DMS 273 treated with DMSO at 0.1 percent for 48 hours (cell line): ENCODE measurements around the gene OAS3.
"Not testable (repeated sequence)": the region's sequence is repeated elsewhere in the genome, so short reads cannot be mapped to it uniquely, and the experiment has no call there.

Experiments used
- DNase-seq: peaks from one replicate; lab custom pipeline; 2025; lab: John Stamatoyannopoulos, UW

The OAS3 gene

DNA sequence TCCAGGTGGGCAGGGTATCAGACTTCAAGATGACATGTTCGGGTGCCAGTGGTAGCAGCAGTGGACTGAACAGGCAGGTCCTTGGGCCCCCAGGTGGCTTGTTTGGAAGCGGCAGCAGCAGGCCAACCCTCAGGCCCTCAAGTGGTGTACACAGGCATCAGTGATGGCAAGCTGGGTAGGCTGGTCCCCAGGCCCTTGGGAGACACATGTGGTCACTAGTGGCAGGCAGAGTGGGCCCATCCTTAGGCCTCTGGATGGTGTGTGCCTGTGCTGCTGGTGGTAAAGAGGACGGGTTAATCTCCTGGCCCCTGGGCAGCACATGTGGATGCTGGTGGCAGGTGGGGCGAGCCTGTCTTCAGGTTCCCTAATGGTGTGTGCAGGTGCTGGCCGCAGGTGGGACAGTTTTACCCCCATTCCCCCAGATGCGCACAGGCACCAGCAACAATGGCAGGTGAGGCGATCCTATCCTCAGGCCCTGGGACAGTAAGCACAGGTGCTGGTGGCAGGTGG lies 48.1 kb downstream of the OAS3 start:
- DNase-seq = no peak

- no peak for DNase-seq
These were observed 49.3 kb downstream of the OAS3 start for GRCh38 chr12:112987561-112987960.

GRCh38 chr12:112988224-112988623 lies 50.0 kb downstream of the OAS3 start:
- DNase-seq = no peak

GRCh38 chr12:112988823-112989385 lies 50.6 kb downstream of the OAS3 start:
- DNase-seq = not testable (repeated sequence)

- no peak for DNase-seq
These were observed 51.5 kb downstream of the OAS3 start for GRCh38 chr12:112989806-112990205.

GRCh38 chr12:112992541-112993398 lies 54.5 kb downstream of the OAS3 start:
- peak; percentile 33 for DNase-seq

GRCh38 chr12:112995008-112995407 lies 56.7 kb downstream of the OAS3 start:
- no peak for DNase-seq

- DNase-seq = no peak
These were observed 58.2 kb downstream of the OAS3 start for GRCh38 chr12:112996501-112996900.

- no peak for DNase-seq
These were observed 59.2 kb downstream of the OAS3 start for GRCh38 chr12:112997506-112997905.

DNA sequence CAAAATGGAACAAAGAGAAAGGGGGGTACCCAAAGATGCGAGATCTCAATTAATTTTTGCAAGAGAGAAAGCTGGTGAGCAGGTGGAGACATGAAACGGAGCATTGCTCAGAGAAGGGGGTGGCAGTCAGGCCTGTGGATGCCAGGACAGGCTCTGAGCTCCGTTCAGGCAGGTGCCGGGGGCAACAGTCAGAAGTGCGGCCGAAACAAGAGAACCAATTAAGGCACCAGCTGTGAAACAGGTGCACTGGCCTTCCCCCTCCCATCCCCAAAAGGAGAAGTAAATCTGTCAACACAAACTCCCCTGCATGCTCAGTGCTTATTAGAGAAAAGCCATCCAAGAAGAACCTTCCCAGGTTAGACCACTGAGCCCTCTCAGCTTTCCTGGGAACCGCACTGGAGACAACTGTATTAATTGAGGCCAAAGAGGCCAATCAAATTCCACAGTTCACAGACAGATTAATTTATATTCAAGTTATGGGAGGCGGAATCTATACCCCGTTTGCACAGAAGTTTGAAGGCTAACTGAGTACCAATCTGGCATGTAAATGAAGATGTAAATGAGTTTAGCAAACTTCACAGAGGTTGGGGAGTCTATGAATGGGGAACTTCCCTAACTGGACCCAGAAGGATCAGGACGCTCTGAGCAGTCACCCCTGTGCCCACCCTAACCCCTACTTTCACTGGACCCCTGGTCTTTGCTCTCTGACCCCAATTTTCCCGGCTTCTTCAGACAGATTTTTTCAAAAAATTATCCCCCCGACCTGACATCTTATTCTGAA lies 60.9 kb downstream of the OAS3 start:
- DNase-seq = no peak

DNA sequence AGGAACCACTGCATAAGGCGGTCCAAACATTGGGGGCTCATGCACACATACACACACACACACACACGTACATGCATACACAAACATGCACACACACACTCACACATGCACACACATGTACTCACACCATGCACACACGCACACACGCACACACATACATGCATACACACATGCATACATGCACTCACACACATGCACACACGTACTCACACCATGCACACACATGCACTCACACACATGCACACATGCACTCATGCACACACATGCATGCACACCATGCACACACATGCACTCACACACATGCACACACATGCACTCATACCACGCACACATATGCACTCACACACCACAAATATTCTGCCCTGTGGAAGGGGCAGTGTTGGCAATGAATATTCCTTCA lies 62.2 kb downstream of the OAS3 start:
- no peak for DNase-seq

DNA sequence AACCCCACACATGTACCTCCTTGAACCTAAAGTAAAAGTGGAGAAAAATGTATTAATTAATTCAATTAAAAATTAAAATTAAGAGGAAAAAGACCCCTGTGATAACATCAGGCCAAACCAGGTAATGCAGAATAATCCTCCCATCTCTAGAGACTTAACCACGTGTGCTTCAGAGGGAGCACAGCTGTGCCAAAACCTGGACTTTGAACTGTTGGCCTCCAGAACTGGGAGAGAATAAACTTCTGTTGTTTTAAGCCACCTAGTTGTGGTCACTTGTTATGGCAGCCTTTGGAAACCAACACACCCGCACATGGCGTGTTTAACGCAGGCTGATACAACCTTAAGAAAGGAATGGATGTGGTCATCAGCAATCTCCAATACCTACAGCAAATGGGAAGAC lies 63.9 kb downstream of the OAS3 start:
- DNase-seq = no peak

DNA sequence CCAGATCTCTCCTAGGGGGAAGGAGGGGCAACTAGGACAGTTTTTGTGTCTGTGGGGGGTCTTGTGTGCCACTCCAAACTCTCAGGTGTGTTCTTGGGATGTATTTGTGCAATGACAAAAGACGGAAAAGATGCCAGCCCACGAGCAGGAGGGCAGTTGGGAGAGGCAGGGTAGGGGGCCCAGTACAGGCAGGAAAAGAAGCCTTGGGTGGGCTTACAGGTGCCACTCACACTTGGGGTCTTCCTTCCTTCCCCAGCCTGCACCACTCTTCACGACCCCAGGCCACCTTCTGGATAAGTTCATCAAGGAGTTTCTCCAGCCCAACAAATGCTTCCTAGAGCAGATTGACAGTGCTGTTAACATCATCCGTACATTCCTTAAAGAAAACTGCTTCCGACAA lies 64.4 kb downstream of the OAS3 start:
- DNase-seq = no peak

GRCh38 chr12:113003636-113004035 lies 65.4 kb downstream of the OAS3 start:
- no peak for DNase-seq

DNA sequence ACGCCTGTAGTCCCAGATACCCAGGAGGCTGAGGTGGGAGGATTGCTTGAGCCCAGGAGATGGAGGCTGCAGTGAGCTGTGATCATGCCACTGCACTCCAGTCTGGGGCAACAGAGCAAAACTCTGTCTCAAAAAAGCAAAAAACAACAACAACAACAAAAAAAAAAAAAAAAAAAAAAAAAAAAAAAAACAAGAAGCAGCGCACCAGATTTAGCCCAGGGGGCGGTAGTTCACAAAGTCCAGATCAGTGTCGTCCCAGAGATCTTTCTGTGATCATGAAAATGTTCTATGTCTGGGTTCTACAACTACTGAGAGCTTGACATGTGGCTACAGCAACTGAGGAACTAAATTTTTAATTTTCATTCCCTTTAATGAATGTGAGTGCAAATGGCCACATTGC lies 67.5 kb downstream of the OAS3 start:
- no peak for DNase-seq

GRCh38 chr12:113006206-113006605 lies 67.9 kb downstream of the OAS3 start:
- DNase-seq = no peak

GRCh38 chr12:113006641-113007040 lies 68.4 kb downstream of the OAS3 start:
- no peak for DNase-seq

DNA sequence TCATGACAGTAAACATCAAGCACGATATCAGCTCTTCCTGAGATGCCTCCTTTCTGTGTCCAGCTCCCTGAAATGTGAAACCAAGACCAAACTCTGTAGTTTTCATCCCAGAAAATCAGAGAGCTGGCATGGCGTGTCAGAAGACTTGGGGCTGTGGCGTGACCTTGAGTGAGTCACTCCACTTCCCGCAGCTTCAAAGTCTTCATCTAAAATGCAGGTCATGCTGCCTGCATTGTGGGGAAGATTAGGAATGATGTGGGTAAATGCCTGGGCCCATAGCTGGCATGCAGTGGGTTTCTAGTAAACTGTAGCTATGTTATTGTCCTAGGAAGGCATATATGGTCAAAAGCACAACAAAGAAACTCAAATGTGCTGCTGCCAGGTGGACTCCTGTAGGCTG lies 68.9 kb downstream of the OAS3 start:
- DNase-seq = no peak

- DNase-seq = no peak
These were observed 72.4 kb downstream of the OAS3 start for GRCh38 chr12:113010701-113011100.

- no peak for DNase-seq
These were observed 76.3 kb downstream of the OAS3 start for GRCh38 chr12:113014565-113014964.

GRCh38 chr12:113016796-113017195 lies 78.5 kb downstream of the OAS3 start:
- peak; percentile 15 for DNase-seq

GRCh38 chr12:113019025-113019424 lies 80.8 kb downstream of the OAS3 start:
- DNase-seq = no peak

DNA sequence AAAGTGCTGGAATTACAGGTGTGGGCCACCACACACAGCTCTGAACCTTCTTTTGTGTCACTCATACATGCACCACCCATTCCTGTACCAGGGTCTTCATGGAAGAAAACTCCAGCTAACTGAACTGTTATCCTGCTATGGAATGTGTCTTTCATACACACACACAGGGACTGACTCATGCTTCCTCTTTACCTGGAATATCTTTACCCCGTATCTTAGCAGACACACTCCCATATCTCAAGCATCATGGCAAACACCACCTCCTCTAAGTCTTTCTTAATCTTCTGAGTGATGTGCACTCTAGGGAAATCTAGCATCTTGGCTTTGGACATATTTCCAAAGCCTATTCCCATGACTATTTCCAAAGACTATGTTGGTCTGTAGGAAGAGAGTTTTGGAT lies 83.2 kb downstream of the OAS3 start:
- DNase-seq = no peak
